Endothelial cell of umbilical vein (primary cell): ENCODE data around the gene TIPARP. TPM values are rescaled to one million over a fixed set of nuclear protein-coding genes. Genes with fewer than 3 reads are reported as not detected.

Experiments used
- BruUV-seq: library from RNA; stranded (reverse); fragments of 400-500 nt; replicated peaks from 2 replicates; lab custom pipeline; 2021; lab: Mats Ljungman, UMichigan
- CTCF ChIA-PET: fragments of 300-600, 350-600 bp; sonication (Branson Sonifier 250); formaldehyde crosslinking; loops from one replicate; lab custom pipeline; 2021; ENCODE audit warnings: antibody characterized with exemption, inconsistent platforms; lab: Charles Lee
- POLR2A ChIA-PET: fragments of 300-600, 350-600 bp; sonication (Branson Sonifier 250); formaldehyde crosslinking; loops from one replicate; lab custom pipeline; 2021; ENCODE audit warnings: antibody characterized with exemption, inconsistent platforms; lab: Charles Lee
- DNase-seq: peaks from one replicate; pipeline ENCODE4 v3.0.0-alpha.2; 2011; ENCODE audit warnings: low read depth, low spot score
- FAIRE-seq: peaks from 2 replicates; lab custom pipeline; 2011; peaks lifted over from hg19 to GRCh38; lab: Jason Lieb, UNC
- H2AFZ ChIP-seq: 2 replicates; pipeline ENCODE4 v1.6.0; 2012; ENCODE audit warnings: low read depth, low read length, control low read depth, inconsistent platforms
- H3K27ac ChIP-seq: 2 replicates; pipeline ENCODE4 v1.5.1; 2011; ENCODE audit warnings: low read depth, mild to moderate bottlenecking, control low read depth, low read length, moderate library complexity; ENCODE audit not compliant: insufficient read depth
- H3K27me3 ChIP-seq, 2 experiments: 2 replicates each; pipeline versions ENCODE4 v1.6.0 to v1.6.1; 2011; ENCODE audit warnings: low read length in 2 of 2, mixed read lengths in 1 of 2; ENCODE audit not compliant: control insufficient read depth in 2 of 2, insufficient read depth in 2 of 2
- H3K36me3 ChIP-seq, 2 experiments: 2 replicates in 1 of 2; 3 replicates in 1 of 2; pipeline ENCODE4 v1.5.1; 2011; ENCODE audit warnings: low read length in 2 of 2, mild to moderate bottlenecking in 1 of 2, moderate library complexity in 1 of 2; ENCODE audit not compliant: control insufficient read depth in 2 of 2, insufficient read depth in 2 of 2; ENCODE audit errors: extremely low read depth in 1 of 2
- H3K4me1 ChIP-seq: 3 replicates; pipeline ENCODE4 v1.5.1; 2011; ENCODE audit warnings: mild to moderate bottlenecking, low read length; ENCODE audit not compliant: control insufficient read depth, insufficient read depth; ENCODE audit errors: extremely low read depth
- H3K4me2 ChIP-seq: 2 replicates; pipeline ENCODE4 v1.6.1; 2011; ENCODE audit warnings: low read length, control low read depth, mixed read lengths; ENCODE audit not compliant: insufficient read depth
- H3K4me3 ChIP-seq, 3 experiments: fragments of 200-600 bp in 1 of 3; sonication (generic), shearing (Covaris generic) in 1 of 3; replicated peaks in 1 of 3; 2 replicates each; pipeline ENCODE4 v1.5.1; 2011 to 2016; ENCODE audit warnings: control low read depth in 3 of 3, low read length in 3 of 3, mild to moderate bottlenecking in 2 of 3, inconsistent platforms in 1 of 3, low read depth in 1 of 3, moderate library complexity in 1 of 3; ENCODE audit not compliant: insufficient read depth in 1 of 3
- H3K79me2 ChIP-seq: 2 replicates; pipeline ENCODE4 v1.6.0; 2012; ENCODE audit warnings: low read length, inconsistent platforms; ENCODE audit not compliant: control insufficient read depth, insufficient read depth
- H3K9ac ChIP-seq: replicated peaks from 2 replicates; pipeline ENCODE3; 2011; ENCODE audit warnings: low read length, control low read depth; ENCODE audit not compliant: insufficient read depth; ENCODE audit errors: extremely low read depth
- H3K9me1 ChIP-seq: replicated peaks from 3 replicates; pipeline ENCODE4 v1.6.0; 2011; ENCODE audit warnings: mild to moderate bottlenecking, low read length; ENCODE audit not compliant: control insufficient read depth, insufficient read depth; ENCODE audit errors: extremely low read depth
- H3K9me3 ChIP-seq: replicated peaks from 2 replicates; pipeline ENCODE4 v1.5.1; 2012; ENCODE audit warnings: low read length, inconsistent platforms; ENCODE audit not compliant: control insufficient read depth, insufficient read depth
- H4K20me1 ChIP-seq: replicated peaks from 2 replicates; pipeline ENCODE3; 2011; ENCODE audit warnings: mild to moderate bottlenecking, low read length; ENCODE audit not compliant: control insufficient read depth, insufficient read depth; ENCODE audit errors: extremely low read depth
- EZH2 ChIP-seq: IDR thresholded peaks from 2 replicates; pipeline ENCODE4 v1.6.1; 2012; ENCODE audit warnings: borderline replicate concordance, low read depth, mild to moderate bottlenecking, moderate library complexity, low read length, inconsistent platforms; ENCODE audit not compliant: severe bottlenecking
- FOS ChIP-seq: IDR thresholded peaks from 2 replicates; pipeline ENCODE4 v1.6.1; 2011; ENCODE audit warnings: mild to moderate bottlenecking, low read length, moderate library complexity, borderline replicate concordance; ENCODE audit not compliant: insufficient read depth
- GATA2 ChIP-seq: IDR thresholded peaks from 2 replicates; pipeline ENCODE4 v1.7.0; 2011; ENCODE audit warnings: low read depth, mild to moderate bottlenecking, moderate library complexity, mixed read lengths, low read length; ENCODE audit not compliant: insufficient read length, insufficient read depth
- JUN ChIP-seq: IDR thresholded peaks from 2 replicates; pipeline ENCODE4 v1.6.1; 2011; ENCODE audit warnings: borderline replicate concordance, low read depth; ENCODE audit not compliant: insufficient read length, insufficient read depth
- MYC ChIP-seq: IDR thresholded peaks from one replicate; pipeline ENCODE4 v1.6.1; 2011; ENCODE audit warnings: mild to moderate bottlenecking, low read depth, low read length
- POLR2A ChIP-seq: IDR thresholded peaks from 2 replicates; pipeline ENCODE4 v1.6.1; 2012; ENCODE audit warnings: low read depth, mild to moderate bottlenecking, control low read depth, low read length
- POLR2AphosphoS5 ChIP-seq: IDR thresholded peaks from 2 replicates; pipeline ENCODE4 v1.6.1; 2012; ENCODE audit warnings: low read depth, mild to moderate bottlenecking, control low read depth, low read length, moderate library complexity; ENCODE audit not compliant: insufficient read depth
- dilution Hi-C: fragments of 300-500 bp; cut with MboI; formaldehyde crosslinking; loops from one replicate; pipeline ENCODE4 v1.15.0; 2019; ENCODE audit warnings: low sequenced_read_pairs; ENCODE audit not compliant: extremely low pct_ligation_motif_present
- intact Hi-C: fragments of 100-400 bp; cut with micrococcal nuclease; formaldehyde crosslinking; loops from one replicate; pipeline ENCODE4 v1.10.0; 2022
- polyA plus RNA-seq, 4 experiments: library from polyadenylated mRNA; depleted of rRNA in 3 of 4; stranded (reverse) in 3 of 4; unstranded in 1 of 4; fragments of >200 nt; gene quantifications; 2 replicates each; pipeline versions ENCODE4 v1.2.1 to v1.2.3, GENCODE V29; 2011 to 2012; ENCODE audit warnings: missing spikeins in 1 of 4
- total RNA-seq: library from RNA; stranded (reverse); gene quantifications from 2 replicates; pipeline ENCODE4 v1.2.3, GENCODE V29; 2021
- TF ChIP-seq, protein P1 (sequence below), 2 donors: IDR thresholded peaks; 1 replicate in 1 of 2; 2 replicates in 1 of 2; pipeline ENCODE4 v1.5.1; 2011; ENCODE audit warnings: low read length in 2 of 2, mild to moderate bottlenecking in 2 of 2, moderate library complexity in 2 of 2, control low read depth in 1 of 2, inconsistent platforms in 1 of 2, low read depth in 1 of 2; ENCODE audit not compliant: insufficient read depth in 1 of 2; ENCODE audit errors: extremely low read depth in 1 of 2
- TF ChIP-seq, protein P2 (sequence below): IDR thresholded peaks from 2 replicates; pipeline ENCODE4 v1.6.1; 2011; ENCODE audit not compliant: insufficient read depth, insufficient read length

The TIPARP gene
- total and polyA plus RNA-seq, 2 donors (not counting 3 experiments of a cell fraction or from before 2014, with no cell fraction given), result 9.1 to 21.2 TPM

DNA sequence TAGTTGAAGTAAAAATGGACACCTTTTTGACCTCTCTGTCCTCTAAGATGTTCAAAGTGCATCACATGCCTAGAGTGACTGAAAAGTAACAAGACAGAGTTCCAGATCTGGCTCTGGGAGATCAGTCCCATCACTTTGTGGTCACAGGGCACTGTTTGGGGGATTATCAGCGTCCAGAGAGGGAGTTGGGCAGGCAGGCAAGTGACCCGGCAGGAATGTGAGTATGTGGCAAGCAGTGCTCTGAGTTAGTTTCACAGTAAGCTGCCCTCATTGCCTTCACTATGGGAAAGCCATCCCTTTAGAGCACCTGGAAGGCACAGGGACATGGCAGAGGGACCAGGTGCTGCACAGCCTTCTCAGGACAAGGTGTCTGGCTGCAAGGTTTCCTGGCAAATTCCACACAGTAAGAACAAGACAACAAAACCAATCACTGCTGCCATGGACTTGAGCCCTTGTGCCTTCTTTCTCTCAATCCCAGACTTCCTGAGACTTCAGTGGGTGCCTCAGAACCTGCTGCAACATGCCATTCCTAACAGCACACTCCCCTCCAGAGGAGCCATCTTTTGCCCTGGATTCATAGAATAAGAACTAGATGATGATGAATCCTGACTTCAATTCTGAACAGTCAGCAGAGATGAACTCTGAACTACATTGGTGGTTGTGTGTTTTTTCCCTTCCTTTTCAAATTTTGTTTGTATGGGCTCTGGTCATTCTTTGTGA, 55.2 kb downstream of the TIPARP start:
- Histone ChIP-seq H2AFZ (no peak overlapping the region), H3K27me3 (no peaks in the 10 kb centered on the region), H3K36me3 (no peaks in the 10 kb centered on the region), H3K9me3 (no peaks in the 10 kb centered on the region), H3K9ac (no peak overlapping the region), H4K20me1 (no peaks in the 10 kb centered on the region), H3K79me2 (no peaks in the 10 kb centered on the region), H3K4me1 (no peaks in the 10 kb centered on the region), H3K27ac (no peak overlapping the region), H3K4me3 (no peak overlapping the region), H3K4me2 (no peak overlapping the region), H3K9me1 (no peaks in the 10 kb centered on the region)
- BruUV-seq, result no TSS peak
- dilution Hi-C loops (no loop called here), intact Hi-C loops (no loop called here)
- ChIA-PET CTCF (interaction anchor here (0.5 kb wide), 1 partner anchor 26 kb away, joined by 3 read pairs; no protein-coding TSS in a partner anchor), POLR2A (no interaction called here)
- TF ChIP-seq, protein P1, sequence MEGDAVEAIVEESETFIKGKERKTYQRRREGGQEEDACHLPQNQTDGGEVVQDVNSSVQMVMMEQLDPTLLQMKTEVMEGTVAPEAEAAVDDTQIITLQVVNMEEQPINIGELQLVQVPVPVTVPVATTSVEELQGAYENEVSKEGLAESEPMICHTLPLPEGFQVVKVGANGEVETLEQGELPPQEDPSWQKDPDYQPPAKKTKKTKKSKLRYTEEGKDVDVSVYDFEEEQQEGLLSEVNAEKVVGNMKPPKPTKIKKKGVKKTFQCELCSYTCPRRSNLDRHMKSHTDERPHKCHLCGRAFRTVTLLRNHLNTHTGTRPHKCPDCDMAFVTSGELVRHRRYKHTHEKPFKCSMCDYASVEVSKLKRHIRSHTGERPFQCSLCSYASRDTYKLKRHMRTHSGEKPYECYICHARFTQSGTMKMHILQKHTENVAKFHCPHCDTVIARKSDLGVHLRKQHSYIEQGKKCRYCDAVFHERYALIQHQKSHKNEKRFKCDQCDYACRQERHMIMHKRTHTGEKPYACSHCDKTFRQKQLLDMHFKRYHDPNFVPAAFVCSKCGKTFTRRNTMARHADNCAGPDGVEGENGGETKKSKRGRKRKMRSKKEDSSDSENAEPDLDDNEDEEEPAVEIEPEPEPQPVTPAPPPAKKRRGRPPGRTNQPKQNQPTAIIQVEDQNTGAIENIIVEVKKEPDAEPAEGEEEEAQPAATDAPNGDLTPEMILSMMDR (IDR thresholded peaks at IDR 0.05; ENCODE audit: extremely low read depth in 1 of 2, insufficient read depth in 1 of 2, low read depth in 1 of 2, low read length in 2 of 2), result no peak
- TF ChIP-seq GATA2 (no peak), FOS (no peak), MYC (no peak), POLR2AphosphoS5 (no peak), JUN (no peak), POLR2A (no peak), EZH2 (no peak)
- TF ChIP-seq, protein P2, sequence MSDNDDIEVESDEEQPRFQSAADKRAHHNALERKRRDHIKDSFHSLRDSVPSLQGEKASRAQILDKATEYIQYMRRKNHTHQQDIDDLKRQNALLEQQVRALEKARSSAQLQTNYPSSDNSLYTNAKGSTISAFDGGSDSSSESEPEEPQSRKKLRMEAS, result no peak
- no peak for DNase-seq
- FAIRE-seq, result no peak
